GM18519 (cell line): ENCODE data around the gene AP2A1.
A peak's percentile ranks its signal among the peaks of the same experiment; 100 is the strongest.
"Not testable (repeated sequence)": the region's sequence is repeated elsewhere in the genome, so short reads cannot be mapped to it uniquely, and the experiment has no call there.

Experiments
- ATAC-seq: cut with Tn5 transposase; IDR thresholded peaks from one replicate; pipeline ENCODE4 v1.9.1; 2021; ENCODE audit warnings: mild to moderate bottlenecking, moderate library complexity; ENCODE audit not compliant: unreplicated experiment, low FRiP score

Gene AP2A1

GRCh38 chr19:49809941-49810389 is 43.2 kb downstream of the AP2A1 start:
- no peak for ATAC-seq

- ATAC-seq: no peak
Measured at GRCh38 chr19:49811328-49811727, 44.5 kb downstream of the AP2A1 start.

DNA sequence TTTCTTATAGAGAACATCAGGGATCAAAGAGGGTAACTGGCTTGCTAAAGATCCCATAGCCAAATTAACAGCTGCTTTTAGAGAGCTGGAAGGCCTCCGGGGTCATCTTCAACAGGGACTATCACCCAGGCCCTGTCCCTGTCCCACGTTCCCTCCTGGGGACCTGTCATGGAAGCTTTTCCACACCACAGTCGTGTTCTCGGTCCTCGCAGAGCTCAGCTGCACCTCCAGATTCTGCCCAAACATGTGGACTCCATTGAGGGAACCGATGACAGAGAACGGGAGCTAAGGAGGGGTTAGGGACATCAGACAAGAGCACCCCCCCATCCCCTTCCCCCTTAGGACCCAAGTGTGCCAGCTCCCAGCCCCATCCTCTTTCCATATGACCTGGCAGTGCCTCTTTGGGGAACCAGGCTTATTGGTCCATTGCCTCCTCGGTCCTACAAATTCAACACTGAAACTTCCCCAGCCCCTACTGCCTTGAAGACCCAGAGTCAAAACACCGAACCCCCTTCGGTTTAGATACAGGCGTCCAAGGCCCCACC is 45.7 kb downstream of the AP2A1 start:
- no peak for ATAC-seq

- peak; percentile 48 for ATAC-seq
Measured at GRCh38 chr19:49812997-49813861, 46.4 kb downstream of the AP2A1 start, which contains the start of gene FUZ. Gene FUZ, minus strand, starts transcription at chr19:49813292. Its CDS starts 186 bp downstream, at chr19:49813106.

DNA sequence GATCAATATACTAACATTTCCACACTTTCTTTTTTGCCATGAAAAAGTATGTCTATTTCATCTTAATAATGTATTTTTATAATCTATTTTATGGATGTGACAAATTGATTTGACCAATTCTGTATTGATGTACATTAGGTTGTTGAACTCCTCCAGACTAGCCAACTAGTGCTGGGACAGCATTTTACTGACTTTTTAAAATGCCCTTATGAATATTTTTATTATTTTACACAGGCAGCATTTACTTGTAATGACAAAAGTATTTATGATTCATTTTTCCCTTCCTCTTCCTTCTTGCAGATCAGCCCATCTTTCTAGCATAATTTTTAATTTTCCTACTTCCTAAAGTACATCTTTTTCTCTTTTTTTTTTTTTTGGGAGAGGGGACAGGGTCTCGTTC is 47.2 kb downstream of the AP2A1 start:
- ATAC-seq: no peak

GRCh38 chr19:49816590-49816989 is 49.8 kb downstream of the AP2A1 start:
- no peak for ATAC-seq

GRCh38 chr19:49817964-49818648 is 51.3 kb downstream of the AP2A1 start, which contains the start of gene MED25:
Gene MED25, plus strand, starts transcription at chr19:49818289. Its CDS starts 53 bp downstream, at chr19:49818342.
- ATAC-seq: peak; percentile 43

DNA sequence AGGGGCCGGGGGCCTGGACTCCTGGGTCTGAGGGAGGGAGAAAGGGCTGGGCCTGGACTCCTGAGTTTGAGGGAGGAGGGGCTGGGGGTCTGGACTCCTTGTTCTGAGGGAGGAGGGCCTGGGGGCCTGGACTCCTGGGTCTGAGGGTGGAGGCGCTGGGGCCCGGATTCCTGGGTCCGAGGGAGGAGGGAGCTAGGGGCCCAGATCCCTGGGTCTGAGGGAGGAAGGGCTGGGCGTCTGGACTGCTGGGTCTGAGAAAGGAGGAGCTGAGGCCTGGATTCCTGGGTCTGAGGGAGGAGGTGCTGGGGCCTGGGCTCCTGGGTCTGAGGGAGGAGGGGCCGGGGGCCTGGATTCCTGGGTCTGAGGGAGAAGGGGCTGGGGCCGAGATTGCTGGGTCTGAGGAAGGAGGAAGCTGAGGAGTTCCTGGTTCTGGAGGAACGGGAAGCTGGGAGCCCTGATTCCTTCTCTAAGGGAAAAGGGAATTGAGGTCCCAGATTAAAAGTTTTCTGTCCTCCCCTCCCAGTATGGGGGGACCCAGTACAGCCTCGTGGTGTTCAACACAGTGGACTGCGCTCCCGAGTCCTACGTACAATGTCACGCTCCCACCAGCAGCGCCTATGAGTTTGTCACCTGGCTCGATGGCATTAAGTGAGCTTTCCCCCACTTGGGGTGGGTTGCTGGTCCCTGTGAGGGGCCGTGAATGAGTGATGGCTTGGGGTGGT is 52.0 kb downstream of the AP2A1 start:
- ATAC-seq: no peak

- not testable (repeated sequence) for ATAC-seq
Measured at GRCh38 chr19:49819452-49820115, 52.8 kb downstream of the AP2A1 start.

DNA sequence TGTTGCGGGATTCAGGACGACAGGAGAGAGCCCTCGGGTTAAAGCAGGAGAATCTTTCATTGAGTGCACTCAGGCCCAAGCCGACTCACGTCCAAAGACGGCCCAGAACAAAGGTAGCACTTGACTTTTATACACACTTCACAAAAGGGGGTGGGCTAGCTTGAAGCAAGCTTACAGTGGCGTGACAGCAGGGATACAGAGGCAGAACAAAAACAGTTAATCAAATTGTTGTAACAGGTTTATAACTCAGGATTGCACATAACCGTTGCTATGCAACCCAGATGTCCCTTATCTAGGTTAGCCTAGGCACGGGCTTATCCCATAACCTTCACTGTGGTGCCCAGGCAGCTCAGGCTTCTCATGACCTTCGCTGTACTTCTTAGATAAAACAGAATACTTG is 53.3 kb downstream of the AP2A1 start:
- ATAC-seq: no peak

GRCh38 chr19:49823472-49823871 is 56.7 kb downstream of the AP2A1 start:
- no peak for ATAC-seq

DNA sequence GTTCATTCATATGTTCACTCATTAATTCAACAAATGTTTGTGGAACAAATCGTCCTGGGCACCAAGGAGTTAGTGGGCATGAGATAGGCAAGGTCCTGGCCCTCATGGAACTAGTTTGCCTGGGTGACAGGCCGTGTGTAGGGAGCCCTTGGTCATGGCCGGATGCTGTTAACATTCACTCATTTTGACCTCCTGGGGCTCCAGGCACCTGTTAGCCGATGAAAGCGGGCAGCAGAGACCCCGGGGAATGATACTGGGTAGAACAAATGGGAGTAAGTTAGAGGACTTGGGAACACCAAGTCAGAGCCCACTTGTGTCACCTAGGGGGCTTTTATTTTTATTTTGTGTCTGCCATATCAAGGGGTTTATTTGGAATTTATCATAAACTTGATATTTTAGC is 57.9 kb downstream of the AP2A1 start:
- no peak for ATAC-seq

- ATAC-seq: no peak
Measured at GRCh38 chr19:49827034-49827433, 60.2 kb downstream of the AP2A1 start.

GRCh38 chr19:49829200-49829599 is 62.4 kb downstream of the AP2A1 start:
- no peak for ATAC-seq

DNA sequence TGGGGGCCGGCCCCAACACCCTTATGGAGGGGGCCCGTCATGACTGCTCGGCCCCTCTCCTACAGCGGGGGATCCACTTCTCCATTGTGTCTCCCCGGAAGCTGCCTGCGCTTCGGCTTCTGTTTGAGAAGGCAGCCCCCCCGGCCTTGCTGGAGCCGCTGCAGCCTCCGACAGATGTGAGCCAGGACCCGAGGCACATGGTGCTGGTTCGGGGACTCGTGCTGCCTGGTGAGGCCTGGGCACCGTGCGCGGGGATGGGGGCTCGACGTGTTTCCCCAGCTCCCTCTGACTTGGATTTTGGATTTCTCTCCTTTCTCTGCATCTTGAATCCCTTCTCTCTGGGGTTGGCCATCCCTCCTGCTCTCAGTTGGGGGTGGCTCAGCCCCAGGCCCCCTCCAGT is 62.9 kb downstream of the AP2A1 start:
- ATAC-seq: no peak

DNA sequence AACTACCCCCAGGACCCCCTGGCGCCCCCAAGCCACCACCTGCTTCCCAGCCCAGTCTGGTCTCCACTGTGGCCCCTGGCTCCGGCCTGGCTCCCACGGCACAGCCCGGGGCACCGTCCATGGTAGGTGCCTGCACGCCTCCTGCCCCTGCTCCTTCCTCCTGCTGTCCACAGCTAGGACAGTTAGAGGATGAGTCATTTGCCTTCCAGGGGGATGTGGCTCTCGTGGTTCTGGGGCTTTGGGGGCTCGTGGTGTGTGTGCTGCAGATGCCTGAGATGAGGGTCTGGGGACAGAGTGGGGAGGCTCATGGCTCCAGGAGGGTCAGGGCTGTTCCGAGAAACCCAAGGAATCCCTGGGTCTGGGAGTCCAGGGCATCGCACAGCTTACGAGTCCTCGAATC is 64.0 kb downstream of the AP2A1 start:
- no peak for ATAC-seq

DNA sequence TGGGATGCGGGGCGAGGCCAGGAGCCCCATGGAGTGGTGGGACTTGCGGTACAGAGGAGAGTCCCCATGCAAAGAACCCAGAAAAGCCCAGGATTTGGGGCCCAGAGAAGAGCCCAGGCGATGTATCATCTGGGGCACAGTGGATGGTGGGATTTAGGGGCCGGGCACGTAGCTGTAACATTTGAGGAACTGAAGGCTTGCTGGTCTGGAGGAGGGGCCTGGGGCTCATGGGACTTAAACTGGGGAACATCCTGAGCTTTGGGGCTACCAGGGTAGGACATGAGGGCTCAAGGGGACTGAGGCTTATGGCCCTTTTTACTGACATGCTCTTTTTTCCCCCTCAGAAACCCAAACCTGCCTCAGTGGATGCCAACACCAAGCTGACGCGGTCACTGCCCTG is 64.8 kb downstream of the AP2A1 start:
- ATAC-seq: no peak

DNA sequence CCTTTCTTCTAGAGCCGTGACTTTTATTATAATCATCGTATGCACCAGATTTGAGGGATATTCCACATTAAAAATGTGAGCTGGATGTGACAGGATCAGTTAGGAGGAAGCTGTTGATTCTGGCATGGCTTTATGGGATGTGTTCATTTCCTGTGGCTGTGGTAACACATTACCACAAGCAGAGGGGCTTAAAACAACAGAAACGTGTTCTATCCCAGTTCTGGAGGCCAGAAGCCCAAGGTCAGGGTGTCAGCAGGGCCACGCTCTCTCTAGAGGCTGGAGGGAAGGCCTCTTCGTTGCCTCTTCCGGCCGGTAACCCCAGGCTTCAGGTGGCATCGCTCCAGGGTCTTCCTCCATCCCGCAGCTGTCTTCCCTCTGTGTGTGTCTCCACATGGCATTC is 65.8 kb downstream of the AP2A1 start:
- ATAC-seq: no peak

DNA sequence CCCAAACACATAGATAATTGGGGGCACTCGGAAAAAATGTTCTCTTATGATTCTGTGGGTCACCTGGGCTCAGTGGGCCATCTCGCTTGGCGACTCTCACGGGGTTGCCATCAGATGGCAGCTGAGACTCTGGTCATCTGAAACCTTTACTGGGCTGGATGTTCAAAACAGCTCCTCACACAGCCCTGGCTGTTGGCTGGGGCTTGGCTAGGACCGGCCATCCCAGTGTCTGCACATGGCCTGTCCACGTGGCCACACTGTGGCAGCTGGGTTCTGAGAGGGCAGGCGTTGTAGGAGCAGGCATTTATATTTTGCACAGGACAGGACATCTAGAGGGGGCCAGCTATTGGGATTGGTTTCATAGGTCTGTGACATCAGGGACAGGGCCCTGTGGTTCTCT is 66.8 kb downstream of the AP2A1 start:
- ATAC-seq: no peak

DNA sequence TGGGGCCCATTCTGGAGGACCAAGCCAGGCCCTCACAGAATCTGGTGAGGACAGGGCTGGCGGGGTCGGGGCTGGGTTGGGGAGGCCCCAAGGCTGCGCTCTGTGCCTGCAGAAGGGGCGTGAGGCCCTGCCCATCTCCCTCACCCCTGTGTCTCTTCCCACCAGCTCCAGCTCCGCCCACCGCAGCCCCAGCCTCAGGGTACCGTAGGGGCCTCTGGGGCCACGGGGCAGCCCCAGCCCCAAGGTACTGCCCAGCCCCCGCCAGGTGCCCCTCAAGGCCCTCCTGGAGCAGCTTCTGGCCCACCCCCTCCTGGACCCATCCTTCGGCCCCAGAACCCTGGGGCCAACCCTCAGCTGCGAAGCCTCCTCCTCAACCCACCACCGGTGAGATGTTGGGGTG is 68.8 kb downstream of the AP2A1 start:
- ATAC-seq: no peak
